GM18498 (cell line): Measurements from ENCODE around the gene ANO2.
"Not testable (repeated sequence)": the region's sequence is repeated elsewhere in the genome, so short reads cannot be mapped to it uniquely, and the experiment has no call there.

ENCODE experiments used
- ATAC-seq: cut with Tn5 transposase; IDR thresholded peaks from one replicate; pipeline ENCODE4 v1.9.1; 2021; ENCODE audit warnings: mild to moderate bottlenecking, moderate library complexity; ENCODE audit not compliant: unreplicated experiment

ANO2 gene

DNA sequence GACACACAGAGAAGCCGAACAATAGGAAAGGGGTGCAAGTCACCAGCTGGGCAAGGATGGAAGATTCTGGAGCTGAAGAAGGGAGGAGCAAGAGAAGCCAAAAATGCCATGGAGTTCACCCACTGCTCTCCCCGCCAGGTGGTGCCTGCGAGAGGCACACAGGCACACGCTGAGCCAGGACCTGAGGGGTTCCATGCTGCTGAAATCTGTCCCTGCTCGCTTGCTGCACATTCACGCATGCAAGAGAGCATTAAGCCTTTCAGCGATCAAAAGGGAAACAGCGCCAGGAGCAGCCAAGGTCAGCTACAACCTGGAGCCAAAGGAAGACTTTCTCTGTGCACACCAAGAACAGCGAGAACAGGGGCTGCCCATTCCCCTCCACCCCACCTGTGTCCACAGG lies 104.1 kb downstream of the ANO2 start:
- ATAC-seq: no peak

DNA sequence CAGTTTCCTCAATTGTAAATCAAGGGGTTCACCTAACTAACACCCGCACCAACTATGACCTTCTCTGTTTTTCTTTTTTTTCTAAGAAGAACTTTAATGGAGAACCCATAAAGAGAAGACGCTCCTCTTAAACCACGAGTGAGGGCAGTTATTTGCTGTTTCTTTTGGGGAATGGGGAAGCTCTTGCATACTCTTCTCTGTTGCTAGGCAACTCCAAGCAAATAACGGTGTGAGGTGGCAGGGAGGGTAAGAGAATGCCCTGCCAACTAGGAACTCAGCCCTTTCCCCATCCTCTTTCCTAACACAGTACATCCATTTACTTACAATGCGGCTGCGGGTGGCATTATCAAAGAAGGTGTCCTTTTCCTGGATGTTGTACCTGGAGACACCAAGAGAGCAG lies 114.9 kb downstream of the ANO2 start:
- ATAC-seq: no peak

DNA sequence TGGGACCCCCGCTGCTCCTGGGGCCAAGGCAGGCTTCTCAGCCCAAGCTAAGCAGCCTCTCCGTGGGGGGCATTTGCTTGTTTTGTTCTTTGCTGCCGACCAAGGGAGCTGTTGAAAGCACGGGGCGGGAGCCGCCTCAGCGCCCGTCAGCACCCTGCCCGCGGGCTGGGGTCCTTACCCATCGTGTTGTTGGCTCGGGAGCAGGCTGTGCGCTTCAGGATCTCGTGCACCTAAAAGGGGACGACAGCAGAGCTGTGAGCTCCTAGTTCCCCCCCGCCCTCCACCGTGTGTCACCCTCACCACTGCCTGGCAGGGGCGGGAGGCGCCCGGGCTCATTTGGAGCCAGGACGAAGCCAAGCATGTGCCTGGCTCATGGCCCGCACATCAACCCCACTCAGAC lies 117.5 kb downstream of the ANO2 start:
- ATAC-seq: no peak

DNA sequence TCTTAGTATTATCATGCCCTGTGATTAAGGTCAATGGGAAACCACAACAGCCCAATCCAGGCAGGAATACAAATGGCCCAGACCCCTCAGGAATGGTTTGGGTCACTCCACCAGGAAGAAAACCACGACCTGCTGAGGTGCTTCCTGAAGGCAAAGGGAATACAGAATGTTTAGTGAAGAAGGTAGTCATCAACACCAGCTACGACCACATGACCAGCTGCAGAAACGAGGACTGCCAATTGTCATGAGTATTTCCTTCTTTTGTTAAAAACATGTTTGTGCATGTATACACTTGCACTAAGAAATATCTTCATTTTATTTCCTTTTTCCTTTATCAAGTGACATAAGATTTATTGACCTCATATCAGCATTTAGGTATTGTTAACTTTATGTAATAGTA lies 119.3 kb downstream of the ANO2 start:
- not testable (repeated sequence) for ATAC-seq

DNA sequence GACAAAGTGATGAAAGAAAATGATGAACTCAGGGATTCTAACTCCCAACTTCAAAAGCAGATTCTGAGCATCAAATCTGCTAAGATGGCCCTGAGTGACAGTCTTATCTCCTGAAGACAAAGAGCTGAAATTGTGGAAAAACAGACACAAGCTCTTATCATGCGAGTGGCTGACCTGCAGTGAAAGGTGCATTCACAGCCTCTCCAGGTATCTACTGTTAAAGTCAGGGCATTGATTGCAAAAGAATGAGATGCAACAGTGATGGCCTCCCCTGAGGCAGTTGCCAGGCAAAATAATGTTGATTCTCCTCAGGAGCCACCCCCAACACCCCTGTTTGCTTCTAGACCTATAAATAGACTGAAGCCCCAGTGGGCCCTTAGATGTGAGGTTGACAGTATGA lies 126.2 kb downstream of the ANO2 start:
- ATAC-seq: not testable (repeated sequence)

DNA sequence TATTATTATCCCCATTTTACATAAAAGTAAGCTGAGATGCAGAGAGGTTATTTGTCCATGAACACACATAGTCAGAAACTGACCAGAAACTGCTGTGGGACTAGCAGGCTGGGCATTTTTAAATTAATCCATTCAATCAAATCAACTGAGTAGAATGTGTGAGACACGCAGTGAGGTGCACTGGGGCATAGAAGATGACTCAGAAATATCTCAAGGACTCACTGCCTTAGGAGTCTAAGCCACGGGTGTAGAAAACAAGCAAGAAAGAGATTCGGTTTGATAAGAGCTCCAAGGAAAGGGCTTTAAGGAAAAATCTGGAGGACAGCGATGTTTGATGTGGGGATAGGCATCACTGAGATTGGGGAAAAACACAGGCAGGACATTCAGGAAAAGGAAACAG lies 127.8 kb downstream of the ANO2 start:
- ATAC-seq: no peak

DNA sequence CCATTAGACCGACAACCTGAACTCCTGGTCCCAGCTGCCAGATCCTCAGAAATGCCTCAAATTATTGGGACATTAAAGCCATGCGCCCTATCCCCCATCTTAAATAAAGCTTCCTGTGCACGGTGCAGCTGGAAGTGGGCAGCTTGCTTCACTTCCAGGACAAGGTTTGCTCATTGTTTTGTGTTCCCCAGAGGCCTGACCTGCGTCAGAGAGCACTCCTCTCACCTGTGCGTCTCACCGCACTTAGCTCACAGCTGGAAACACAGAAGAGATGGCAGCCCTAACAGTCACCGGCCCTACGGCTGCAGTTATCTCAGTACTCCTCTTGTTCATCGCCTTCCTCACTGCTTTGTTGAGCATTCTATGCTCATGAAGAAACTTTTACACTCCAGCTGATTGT lies 135.5 kb downstream of the ANO2 start:
- no peak for ATAC-seq

DNA sequence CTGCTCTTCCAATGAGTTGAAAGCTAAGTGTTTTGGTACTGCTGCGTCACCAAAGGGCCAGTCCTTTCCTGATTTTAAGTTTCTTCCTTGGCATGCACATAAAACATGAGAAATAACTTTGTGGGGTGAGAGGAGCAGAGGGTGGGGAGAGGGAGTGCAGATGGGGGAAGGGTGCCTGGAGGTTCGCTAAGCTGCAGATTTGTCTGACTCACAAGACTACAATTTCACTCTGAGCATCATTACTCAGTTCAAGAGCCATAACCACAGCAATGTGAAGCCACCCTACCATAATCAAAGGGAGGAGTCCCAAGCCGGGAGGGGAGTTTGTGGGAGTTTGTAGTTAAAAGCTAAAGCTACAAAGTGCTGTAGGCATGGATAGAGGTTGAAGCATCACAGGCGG lies 136.1 kb downstream of the ANO2 start:
- ATAC-seq: no peak

DNA sequence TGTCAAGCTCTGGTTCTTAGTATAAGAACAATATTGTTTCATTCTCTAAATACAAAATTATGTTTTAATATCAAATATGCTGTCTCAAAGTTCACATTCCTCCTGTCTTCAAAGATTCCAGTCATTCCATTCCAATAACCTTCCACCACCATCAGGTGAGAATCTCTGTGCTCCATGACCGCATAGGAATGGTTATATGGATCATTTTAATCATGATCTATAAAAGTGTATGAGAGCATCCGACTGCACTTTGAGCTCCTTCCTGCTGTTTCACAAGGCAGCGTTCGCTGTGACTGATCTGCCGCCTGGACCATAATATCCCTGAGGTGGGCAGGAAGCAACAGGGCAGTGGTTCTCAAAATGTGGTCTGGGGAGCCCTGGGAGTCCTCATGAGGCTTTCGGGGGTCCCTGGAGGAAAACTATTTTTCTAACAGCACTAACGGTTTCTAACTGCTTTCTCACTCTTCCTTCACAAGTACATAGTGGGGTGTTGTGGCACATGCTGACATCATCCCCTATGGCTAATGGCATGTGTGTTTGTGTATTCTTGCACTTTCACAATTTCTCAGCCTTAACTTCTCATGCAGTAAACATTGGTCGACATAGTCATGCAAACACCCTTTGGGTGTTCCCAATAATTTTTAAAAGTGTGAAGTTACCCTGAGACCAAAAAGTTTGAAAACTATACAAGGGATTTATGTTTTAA lies 137.4 kb downstream of the ANO2 start:
- no peak for ATAC-seq

DNA sequence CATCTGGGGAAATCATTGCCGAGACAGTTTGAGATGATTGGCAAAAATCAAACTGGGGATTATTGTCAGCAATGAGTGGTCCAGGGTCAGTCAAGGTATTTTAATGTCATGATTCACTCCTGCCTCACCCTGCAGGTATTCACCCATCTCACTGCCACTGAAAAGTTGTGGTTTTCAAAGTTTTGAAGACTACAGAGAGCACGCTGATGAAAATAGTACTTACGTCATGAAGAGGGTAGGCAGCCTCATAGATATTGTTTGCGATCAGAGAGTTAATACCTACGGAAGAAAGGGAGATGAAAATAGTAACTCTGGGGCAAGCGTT lies 138.0 kb downstream of the ANO2 start:
- no peak for ATAC-seq

DNA sequence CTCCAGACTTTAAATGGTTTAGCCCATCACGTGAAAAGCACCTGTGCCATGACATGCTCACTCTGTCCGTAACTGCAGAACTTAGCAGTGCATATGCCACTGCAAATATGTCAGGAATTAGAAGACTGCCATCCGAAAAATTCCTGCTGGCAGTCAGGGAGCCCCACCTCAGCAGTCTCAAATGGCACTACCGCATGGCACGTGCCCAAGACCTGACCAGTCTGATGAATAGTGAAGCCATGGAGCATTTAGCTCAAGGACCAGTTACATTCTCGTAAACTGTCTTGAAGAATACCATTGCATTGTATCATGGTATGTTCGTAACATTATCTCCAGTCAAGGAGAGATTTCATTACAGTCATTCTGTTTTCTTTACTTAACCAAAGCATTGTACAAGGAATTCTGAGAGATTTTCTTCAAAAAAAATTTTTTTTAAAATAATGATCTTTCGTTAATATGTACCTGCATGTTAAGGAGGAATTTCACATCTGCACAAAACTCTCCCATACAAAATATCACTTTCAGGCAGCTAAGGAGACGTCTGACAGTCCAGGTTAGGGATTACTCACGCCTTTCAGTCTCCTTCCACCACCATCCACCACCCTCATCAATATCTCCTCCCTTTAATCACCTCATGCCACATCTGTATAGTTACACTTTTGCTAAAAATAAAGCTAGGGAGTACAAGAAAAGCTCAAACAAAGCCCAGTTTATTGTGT lies 138.5 kb downstream of the ANO2 start:
- ATAC-seq: no peak

DNA sequence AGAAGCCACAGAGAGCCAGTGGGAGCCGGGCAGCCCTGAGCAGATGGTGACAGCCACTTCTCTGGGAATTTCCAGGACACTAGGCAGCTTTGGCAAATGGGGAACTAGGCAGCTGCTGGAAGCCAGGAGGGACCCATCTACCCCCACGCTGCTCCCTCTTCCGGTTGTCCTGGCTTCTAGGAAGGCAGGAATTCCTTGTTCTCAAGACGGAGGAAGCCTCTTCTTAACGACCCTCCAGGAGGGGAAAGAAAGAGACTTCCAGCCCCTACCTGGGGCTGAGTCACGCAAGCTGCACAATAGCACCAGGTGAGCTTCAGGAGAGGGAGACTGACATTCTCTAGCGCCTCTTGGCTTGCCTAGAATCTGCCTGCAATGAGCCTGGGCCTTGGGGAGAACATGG lies 141.5 kb downstream of the ANO2 start:
- ATAC-seq: no peak

DNA sequence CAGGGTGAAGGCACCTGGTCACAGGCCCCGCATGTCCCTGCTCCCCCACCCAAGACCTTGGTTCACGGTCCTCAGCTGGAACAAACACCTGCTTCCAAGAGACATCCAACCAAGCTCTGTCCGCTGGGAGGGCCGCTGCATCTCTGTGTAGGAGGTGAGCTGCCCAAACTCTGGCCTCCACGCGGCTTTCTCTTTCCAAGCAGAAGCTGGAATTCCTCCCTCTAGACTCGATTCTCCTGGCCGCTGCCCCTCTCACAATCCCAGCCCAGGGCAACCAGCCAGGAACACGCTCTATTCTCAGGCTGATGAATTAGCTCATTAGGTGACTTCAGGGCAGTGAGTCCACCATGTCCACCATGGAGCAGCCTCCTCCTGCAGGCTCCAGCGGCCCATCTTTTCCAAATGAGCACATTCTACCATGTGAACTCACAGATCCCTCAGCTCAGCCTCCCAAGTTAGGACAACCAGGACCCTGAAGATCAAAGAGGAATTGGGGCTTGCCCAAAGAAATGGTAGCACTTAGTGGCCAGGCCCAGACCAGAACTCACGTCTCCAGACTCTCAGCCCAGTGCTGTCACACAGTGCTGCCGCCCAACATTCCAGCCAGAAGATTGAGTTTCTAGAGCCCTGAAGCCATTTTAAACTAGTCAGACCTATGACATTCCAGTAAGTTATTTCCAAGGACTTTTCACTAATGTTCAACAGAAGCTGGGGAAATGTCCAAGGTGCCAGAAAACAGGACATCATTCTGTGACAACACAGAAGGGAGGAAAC lies 146.6 kb downstream of the ANO2 start:
- ATAC-seq: no peak

DNA sequence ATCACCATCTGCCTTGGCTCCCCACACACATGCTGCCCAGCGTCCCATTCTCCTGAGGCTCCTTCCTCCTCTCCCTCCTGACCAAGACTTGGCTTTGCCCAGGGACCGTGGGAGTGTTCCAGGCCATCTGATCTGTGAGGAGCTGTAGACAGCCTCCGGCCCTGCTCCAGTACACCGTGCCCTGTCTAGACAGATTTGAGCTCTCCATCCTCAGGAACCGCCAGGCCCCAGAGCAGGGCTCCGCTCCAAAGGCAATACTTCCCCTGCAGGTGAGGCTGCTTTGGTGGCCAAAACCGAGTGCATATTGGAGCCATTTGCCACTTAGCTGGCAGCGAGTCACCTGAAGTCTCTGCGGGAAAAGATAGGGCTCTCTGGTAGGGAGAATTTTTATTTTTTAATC lies 147.4 kb downstream of the ANO2 start:
- ATAC-seq: no peak

DNA sequence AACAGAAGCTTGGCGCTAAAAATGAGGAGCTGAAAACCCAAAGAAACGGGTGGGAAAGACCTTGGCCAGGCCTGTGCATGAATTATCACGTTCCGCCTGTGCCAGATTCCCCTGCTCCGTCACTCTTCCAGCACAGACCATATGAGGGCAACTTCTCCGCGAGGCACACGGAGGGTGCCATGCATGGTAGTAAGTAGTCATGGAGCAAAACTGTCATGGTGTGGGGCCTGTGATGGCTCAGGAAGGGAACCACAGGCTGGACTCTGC lies 148.2 kb downstream of the ANO2 start:
- no peak for ATAC-seq

DNA sequence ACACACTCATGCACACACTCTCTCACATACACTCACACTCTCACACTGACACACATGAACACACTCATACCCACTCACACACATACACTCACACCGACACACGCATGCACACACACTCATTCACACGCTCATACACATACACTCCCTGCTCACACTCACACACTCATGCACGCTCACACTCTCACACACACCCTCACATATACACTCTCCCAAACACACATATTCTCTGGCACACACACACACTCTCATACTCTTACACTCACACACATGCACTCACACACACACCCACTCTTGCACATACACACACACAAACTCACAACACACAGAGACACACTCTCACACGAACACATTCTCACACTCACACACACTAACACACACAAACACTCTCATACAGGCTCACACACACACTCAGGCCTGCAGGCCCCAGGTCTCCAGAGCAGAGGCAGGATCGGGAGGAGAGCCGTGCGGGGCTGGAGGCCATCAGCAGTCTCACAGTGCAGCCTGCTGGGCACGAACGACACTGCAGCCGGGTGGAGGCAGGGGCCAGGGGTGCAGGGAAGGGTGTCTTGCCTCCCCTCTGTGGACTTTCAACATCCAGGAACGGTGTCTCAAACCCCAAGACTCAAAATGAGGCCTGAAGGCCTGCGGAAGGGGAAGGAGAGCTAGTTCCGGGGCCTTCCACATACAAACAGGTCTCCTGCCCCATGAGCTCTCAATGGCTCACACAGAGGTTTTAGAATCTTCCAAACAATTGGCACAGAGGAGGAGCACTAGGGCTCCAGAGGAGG lies 148.7 kb downstream of the ANO2 start:
- ATAC-seq: no peak

DNA sequence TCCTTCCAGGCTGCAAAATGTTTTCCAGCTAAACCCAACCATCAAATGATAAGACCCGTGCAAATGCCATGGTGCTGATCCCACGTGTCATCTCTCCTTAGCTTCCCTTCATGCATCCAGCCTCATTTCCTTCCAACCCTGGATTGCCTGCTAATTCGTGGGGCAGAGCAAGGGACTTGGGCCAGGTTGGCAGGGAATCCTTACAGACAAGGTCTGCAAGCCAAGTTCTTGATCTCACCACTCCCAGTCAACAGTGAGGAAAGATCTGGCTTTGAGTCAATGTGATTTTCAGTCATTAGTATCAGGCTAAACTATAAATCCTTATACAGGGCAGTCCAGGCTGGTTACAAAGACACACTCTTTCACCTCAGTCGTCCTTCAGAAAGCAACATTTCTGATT lies 150.9 kb downstream of the ANO2 start:
- no peak for ATAC-seq

DNA sequence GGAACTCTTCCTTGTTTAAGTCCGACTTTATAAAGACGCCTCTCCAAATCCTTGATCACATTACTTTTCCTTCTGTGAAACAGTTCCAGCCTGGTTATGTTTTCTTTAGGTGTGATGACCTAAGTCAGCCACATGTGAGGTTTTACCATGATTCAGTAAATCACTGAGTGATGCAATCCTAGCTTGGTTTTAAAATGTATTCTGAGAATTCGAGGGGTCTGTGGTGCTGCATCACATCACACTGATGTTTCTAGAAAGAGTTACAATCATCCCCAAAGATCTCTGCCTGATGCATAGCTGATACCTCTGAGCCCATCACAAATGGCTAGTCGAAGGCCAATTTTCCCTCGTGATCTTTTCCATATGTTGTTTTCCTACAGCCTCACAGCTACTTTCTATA lies 152.7 kb downstream of the ANO2 start:
- no peak for ATAC-seq

DNA sequence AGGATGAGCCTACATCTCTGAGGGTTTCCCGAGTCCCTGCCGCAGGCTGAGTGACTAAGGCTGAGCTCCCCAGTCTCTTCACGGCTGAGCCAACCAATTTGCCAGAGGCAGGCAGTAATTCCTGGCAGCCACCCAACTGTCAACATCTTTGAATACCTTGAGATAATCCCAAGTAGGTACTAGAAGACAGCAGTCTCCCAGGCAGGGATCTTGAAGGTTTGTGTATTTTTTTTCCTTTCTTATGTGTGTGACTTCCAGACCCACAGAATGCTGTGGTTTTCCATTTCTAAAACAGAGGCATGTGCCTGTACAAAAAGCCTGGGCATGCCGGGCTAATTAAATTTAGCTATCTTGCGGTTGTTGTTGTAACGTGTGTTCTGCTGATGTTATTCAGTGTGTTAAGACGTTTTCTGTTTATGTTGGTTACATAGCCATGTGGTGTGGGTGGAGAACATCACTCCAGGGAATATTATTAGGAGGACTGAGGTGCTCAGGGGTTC lies 155.5 kb downstream of the ANO2 start:
- ATAC-seq: no peak

DNA sequence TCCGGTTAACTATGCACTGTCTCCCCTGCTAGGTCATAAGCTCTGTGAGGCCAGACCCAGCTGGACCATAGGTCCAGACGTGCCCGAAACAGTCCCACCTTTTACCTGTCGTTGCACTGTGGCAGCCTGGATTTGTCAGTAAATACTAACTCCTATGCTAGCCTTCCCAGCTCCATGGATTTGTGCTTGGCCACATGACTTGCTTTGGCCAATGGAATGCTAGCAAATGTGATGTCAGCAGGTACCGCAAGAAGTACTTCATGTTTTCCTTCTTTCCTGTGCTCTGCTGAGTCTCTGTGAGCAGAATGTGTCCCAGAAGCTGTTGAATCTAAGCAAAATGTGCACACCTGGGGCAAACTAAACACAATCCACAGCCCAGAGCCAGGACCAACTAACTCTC lies 157.2 kb downstream of the ANO2 start:
- no peak for ATAC-seq

DNA sequence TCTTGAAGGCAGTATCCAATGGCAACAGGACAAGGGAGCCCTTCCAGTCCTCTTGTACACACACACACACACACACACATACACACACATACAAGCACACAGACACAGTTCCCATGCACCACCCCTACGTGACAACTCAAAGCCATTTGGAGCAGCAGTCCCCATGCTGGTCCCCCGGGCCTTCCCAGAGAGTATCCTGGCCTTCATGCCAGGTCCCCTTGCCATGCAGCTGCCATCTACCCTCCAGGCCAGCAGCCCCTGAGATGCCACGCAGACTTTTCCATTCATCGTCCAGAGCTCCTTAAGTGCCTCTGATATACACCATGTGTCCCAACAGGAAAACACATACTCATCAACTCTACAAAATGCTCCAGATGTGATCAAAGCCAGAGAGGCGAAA lies 159.5 kb downstream of the ANO2 start:
- ATAC-seq: no peak
